DND-41 (cell line): Measurements from ENCODE around the gene SIX2.

ENCODE experiments used
- ATAC-seq: fragments of 200-7000 bp; cut with Tn5 transposase; 3 replicates; pipeline ENCODE4 v1.9.1; 2021; ENCODE audit warnings: low read depth; ENCODE audit not compliant: insufficient read depth
- DNase-seq: peaks from one replicate; pipeline ENCODE4 v3.0.0-alpha.2; 2020
- H2AFZ ChIP-seq: 2 replicates; pipeline ENCODE4 v1.6.0; 2012; ENCODE audit warnings: low read depth, low read length
- H3K27ac ChIP-seq: 2 replicates; pipeline ENCODE4 v1.5.1; 2012; ENCODE audit warnings: low read length, inconsistent platforms
- H3K27me3 ChIP-seq: fragments of 200-600 bp; sonication (generic); 2 replicates; pipeline ENCODE4 v1.6.0; 2012; ENCODE audit warnings: low read length, mild to moderate bottlenecking, inconsistent platforms; ENCODE audit not compliant: insufficient read depth, poor library complexity
- H3K36me3 ChIP-seq: 2 replicates; pipeline ENCODE4 v1.5.1; 2012; ENCODE audit warnings: low read length, inconsistent platforms; ENCODE audit not compliant: insufficient read depth
- H3K4me1 ChIP-seq: 2 replicates; pipeline ENCODE4 v1.5.1; 2012; ENCODE audit warnings: mild to moderate bottlenecking, low read length; ENCODE audit not compliant: insufficient read depth
- H3K4me2 ChIP-seq: 2 replicates; pipeline ENCODE4 v1.6.0; 2012; ENCODE audit warnings: mild to moderate bottlenecking, moderate library complexity, low read length, inconsistent platforms; ENCODE audit not compliant: insufficient read depth
- H3K4me3 ChIP-seq, 2 experiments: fragments of 200-600 bp in 1 of 2; shearing (Covaris generic) in 1 of 2; 2 replicates each; pipeline ENCODE4 v1.5.1; 2012 to 2016; ENCODE audit warnings: inconsistent platforms in 2 of 2, low read length in 2 of 2, mild to moderate bottlenecking in 2 of 2, low read depth in 1 of 2, moderate library complexity in 1 of 2
- H3K79me2 ChIP-seq: 2 replicates; pipeline ENCODE4 v1.6.0; 2012; ENCODE audit warnings: low read length, inconsistent platforms; ENCODE audit not compliant: insufficient read depth
- H3K9ac ChIP-seq: 2 replicates; pipeline ENCODE4 v1.6.0; 2012; ENCODE audit warnings: low read depth, mild to moderate bottlenecking, inconsistent platforms, low read length, moderate library complexity
- H3K9me3 ChIP-seq: 2 replicates; pipeline ENCODE4 v1.5.1; 2012; ENCODE audit warnings: low read length, moderate library complexity, mild to moderate bottlenecking, inconsistent platforms; ENCODE audit not compliant: insufficient read depth, severe bottlenecking
- H4K20me1 ChIP-seq: 2 replicates; pipeline ENCODE4 v1.6.0; 2012; ENCODE audit warnings: low read length; ENCODE audit not compliant: insufficient read depth
- EZH2 ChIP-seq: IDR thresholded peaks from 3 replicates; pipeline ENCODE4 v1.6.1; 2012; ENCODE audit warnings: borderline replicate concordance, low read depth, mild to moderate bottlenecking, moderate library complexity, low read length, inconsistent platforms; ENCODE audit not compliant: severe bottlenecking
- TF ChIP-seq, protein P1 (sequence below): IDR thresholded peaks from 2 replicates; pipeline ENCODE4 v1.5.1; 2012; ENCODE audit warnings: borderline replicate concordance, low read length, moderate library complexity, mild to moderate bottlenecking; ENCODE audit not compliant: poor library complexity, severe bottlenecking; ENCODE audit errors: extremely low read depth

SIX2 gene

DNA sequence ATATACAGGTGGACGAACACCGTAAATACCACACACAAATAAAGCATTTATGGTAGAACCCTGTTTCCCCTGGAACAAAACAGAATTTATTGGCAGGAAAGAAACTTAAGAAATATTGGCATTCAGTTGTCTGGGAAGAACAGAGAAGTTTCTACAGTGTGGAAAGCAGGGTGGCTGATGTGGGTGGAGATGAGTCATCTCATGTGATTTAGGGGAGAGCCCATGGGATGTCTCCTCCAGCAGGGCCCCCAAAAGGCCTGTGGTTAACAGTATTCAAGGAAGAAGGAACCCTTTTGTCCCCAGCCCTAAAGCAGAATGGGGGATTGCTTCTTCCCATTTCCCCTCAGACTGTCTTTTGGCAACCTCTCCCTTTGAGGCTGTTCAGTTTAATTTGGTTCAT, 43.6 kb downstream of the SIX2 start:
- DNase-seq (no peak), ATAC-seq (no peak)
- H2AFZ ChIP-seq = no peak overlapping the region
- no peaks in the 10 kb centered on the region for H4K20me1 ChIP-seq
- H3K27ac ChIP-seq = no peak overlapping the region
- H3K4me3 ChIP-seq = no peak overlapping the region
- no peaks in the 10 kb centered on the region for H3K36me3 ChIP-seq
- H3K27me3 ChIP-seq = no peaks in the 10 kb centered on the region
- H3K79me2 ChIP-seq = no peaks in the 10 kb centered on the region
- TF ChIP-seq, protein P1, sequence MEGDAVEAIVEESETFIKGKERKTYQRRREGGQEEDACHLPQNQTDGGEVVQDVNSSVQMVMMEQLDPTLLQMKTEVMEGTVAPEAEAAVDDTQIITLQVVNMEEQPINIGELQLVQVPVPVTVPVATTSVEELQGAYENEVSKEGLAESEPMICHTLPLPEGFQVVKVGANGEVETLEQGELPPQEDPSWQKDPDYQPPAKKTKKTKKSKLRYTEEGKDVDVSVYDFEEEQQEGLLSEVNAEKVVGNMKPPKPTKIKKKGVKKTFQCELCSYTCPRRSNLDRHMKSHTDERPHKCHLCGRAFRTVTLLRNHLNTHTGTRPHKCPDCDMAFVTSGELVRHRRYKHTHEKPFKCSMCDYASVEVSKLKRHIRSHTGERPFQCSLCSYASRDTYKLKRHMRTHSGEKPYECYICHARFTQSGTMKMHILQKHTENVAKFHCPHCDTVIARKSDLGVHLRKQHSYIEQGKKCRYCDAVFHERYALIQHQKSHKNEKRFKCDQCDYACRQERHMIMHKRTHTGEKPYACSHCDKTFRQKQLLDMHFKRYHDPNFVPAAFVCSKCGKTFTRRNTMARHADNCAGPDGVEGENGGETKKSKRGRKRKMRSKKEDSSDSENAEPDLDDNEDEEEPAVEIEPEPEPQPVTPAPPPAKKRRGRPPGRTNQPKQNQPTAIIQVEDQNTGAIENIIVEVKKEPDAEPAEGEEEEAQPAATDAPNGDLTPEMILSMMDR = no peak
- no peak for TF ChIP-seq EZH2
- no peaks in the 10 kb centered on the region for H3K9me3 ChIP-seq
- H3K4me1 ChIP-seq = no peaks in the 10 kb centered on the region
- H3K4me2 ChIP-seq = no peak overlapping the region
- no peak overlapping the region for H3K9ac ChIP-seq

DNA sequence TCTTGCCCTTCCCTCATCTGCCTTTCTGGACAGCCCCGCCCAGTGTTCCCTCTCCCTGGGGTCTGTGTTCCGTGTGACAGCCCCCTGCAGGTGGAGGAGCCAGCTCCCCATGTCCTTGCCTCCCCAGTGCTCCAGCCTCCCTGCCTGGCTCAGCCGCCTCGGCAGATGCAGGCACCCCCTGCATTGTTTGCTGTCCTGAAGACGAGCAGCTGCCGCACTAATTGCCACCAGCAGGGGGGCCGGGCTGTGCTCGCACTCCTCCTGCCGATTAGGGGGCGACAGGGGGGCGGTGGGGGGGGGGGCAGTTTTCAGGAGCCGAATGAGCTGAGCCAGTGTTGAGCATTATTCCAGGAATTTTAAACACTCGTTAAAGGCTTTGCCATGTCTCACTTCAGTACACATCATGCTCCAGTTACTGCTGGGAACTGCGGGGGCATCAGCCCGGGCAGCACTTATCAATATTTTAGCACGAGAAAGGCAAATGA, 44.5 kb downstream of the SIX2 start:
- Histone ChIP-seq H3K27ac (no peak overlapping the region), H3K27me3 (no peaks in the 10 kb centered on the region), H3K79me2 (no peaks in the 10 kb centered on the region), H3K9ac (no peak overlapping the region), H4K20me1 (no peaks in the 10 kb centered on the region), H2AFZ (no peak overlapping the region), H3K4me3 (no peak overlapping the region), H3K4me2 (no peak overlapping the region), H3K4me1 (no peaks in the 10 kb centered on the region), H3K36me3 (no peaks in the 10 kb centered on the region), H3K9me3 (no peaks in the 10 kb centered on the region)
- DNase-seq (peak; percentile 27), ATAC-seq (peak; percentile 55; the same call in 2 of the 3 replicates)
- TF ChIP-seq, protein P1 = peak; percentile 35
- no peak for TF ChIP-seq EZH2

DNA sequence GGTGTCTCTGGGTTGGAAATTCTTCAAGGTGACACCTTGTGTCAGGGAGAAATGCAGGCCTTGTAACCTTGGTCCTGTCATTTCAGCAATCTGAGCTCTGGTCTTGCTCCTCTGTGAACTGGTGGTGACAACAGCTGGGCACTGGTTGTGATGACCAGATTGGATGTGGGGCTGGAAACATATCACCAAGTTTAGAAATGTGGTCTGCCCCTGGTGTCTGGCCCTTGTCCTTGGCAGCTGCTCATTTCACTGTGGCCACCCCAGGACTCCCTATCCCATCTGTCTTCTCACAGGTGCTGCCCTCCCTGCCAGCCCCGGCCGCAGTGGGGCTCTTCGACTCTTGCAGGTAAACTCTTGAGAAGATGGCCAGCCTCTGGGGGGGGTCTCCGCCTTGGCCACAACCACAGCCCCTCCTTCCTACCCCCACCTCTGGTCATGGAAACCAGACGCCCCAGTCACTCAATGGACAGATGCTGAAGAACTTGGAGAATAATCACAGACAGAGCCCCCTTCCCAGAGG, 47.0 kb downstream of the SIX2 start:
- no peak for ATAC-seq
- H4K20me1 ChIP-seq = no peaks in the 10 kb centered on the region
- no peaks in the 10 kb centered on the region for H3K27me3 ChIP-seq
- no peak for DNase-seq
- TF ChIP-seq, protein P1 = no peak
- TF ChIP-seq EZH2 = no peak
- H3K4me2 ChIP-seq = no peak overlapping the region
- H3K9ac ChIP-seq = no peak overlapping the region
- no peaks in the 10 kb centered on the region for H3K36me3 ChIP-seq
- no peaks in the 10 kb centered on the region for H3K4me1 ChIP-seq
- no peak overlapping the region for H3K4me3 ChIP-seq
- no peaks in the 10 kb centered on the region for H3K9me3 ChIP-seq
- no peak overlapping the region for H3K27ac ChIP-seq
- H3K79me2 ChIP-seq = no peaks in the 10 kb centered on the region
- H2AFZ ChIP-seq = no peak overlapping the region
